ENCODE measurements around the gene FYB1. TPM values are rescaled to one million over a fixed set of nuclear protein-coding genes. Genes with fewer than 3 reads are reported as not detected.
A peak's percentile ranks its signal among the peaks of the same experiment; 100 is the strongest.

The FYB1 gene
- total and polyA plus RNA-seq, 2 donors (not counting 1 experiment from before 2014, with no cell fraction given): not detected

- Histone ChIP-seq H4K20me1 (ENCODE audit: control insufficient read depth, extremely low read depth, insufficient read depth, low read length) (no peaks in the 10 kb centered on the region), H3K36me3 (ENCODE audit: control insufficient read depth, insufficient read depth, low read length) (no peaks in the 10 kb centered on the region), H3K27me3 (ENCODE audit: control insufficient read depth, insufficient read depth, low read length) (no peaks in the 10 kb centered on the region), H3K4me3 (replicated peaks in 1 of 4; ENCODE audit: control extremely low read depth in 1 of 4, insufficient read depth in 1 of 4, low read depth in 3 of 4, low read length in 4 of 4) (no peak overlapping the region), H3K4me1 (ENCODE audit: control insufficient read depth, extremely low read depth, insufficient read depth, low read length) (no peaks in the 10 kb centered on the region), H3K9me3 (ENCODE audit: control insufficient read depth, insufficient read depth, low read depth, low read length) (no peaks in the 10 kb centered on the region), H2AFZ (ENCODE audit: low read length) (no peak overlapping the region), H3K4me2 (ENCODE audit: extremely low read depth, insufficient read depth, low read length) (no peak overlapping the region), H3K27ac (ENCODE audit: insufficient read depth, low read length) (no peak overlapping the region), H3K9ac (ENCODE audit: insufficient read depth, low read length) (no peak overlapping the region), H3K79me2 (ENCODE audit: control insufficient read depth, insufficient read depth, low read length) (no peaks in the 10 kb centered on the region)
- peak; percentile 60 to 85 for DNase-seq (ENCODE audit: low read depth in 2 of 2)
- TF ChIP-seq CTCF (conservative IDR thresholded peaks at IDR 0.05 in 1 of 2, IDR thresholded peaks at IDR 0.05 in 1 of 2; ENCODE audit: low read depth in 1 of 2, low read length in 2 of 2): peak; percentile 95 to 97
- no peak for TF ChIP-seq EZH2 (IDR thresholded peaks at IDR 0.05; ENCODE audit: low read length, missing control alignments)
These were observed 1.7 kb downstream of the FYB1 start for GRCh38 chr5:39217365-39218281.

- TF ChIP-seq CTCF (conservative IDR thresholded peaks at IDR 0.05 in 1 of 2, IDR thresholded peaks at IDR 0.05 in 1 of 2; ENCODE audit: low read depth in 1 of 2, low read length in 2 of 2) (no peak), EZH2 (IDR thresholded peaks at IDR 0.05; ENCODE audit: low read length, missing control alignments) (no peak)
- Histone ChIP-seq H3K4me2 (ENCODE audit: extremely low read depth, insufficient read depth, low read length) (no peak overlapping the region), H4K20me1 (ENCODE audit: control insufficient read depth, extremely low read depth, insufficient read depth, low read length) (no peaks in the 10 kb centered on the region), H3K9me3 (ENCODE audit: control insufficient read depth, insufficient read depth, low read depth, low read length) (no peaks in the 10 kb centered on the region), H3K4me3 (replicated peaks in 1 of 4; ENCODE audit: control extremely low read depth in 1 of 4, insufficient read depth in 1 of 4, low read depth in 3 of 4, low read length in 4 of 4) (no peak overlapping the region), H3K27ac (ENCODE audit: insufficient read depth, low read length) (no peak overlapping the region), H2AFZ (ENCODE audit: low read length) (no peak overlapping the region), H3K27me3 (ENCODE audit: control insufficient read depth, insufficient read depth, low read length) (no peaks in the 10 kb centered on the region), H3K79me2 (ENCODE audit: control insufficient read depth, insufficient read depth, low read length) (no peaks in the 10 kb centered on the region), H3K9ac (ENCODE audit: insufficient read depth, low read length) (no peak overlapping the region), H3K36me3 (ENCODE audit: control insufficient read depth, insufficient read depth, low read length) (no peaks in the 10 kb centered on the region), H3K4me1 (ENCODE audit: control insufficient read depth, extremely low read depth, insufficient read depth, low read length) (no peaks in the 10 kb centered on the region)
- no peak for DNase-seq (ENCODE audit: low read depth in 2 of 2)
These were observed 2.7 kb downstream of the FYB1 start for GRCh38 chr5:39216631-39217030.

GRCh38 chr5:39215857-39216256, 3.5 kb downstream of the FYB1 start:
- Histone ChIP-seq H3K9ac (ENCODE audit: insufficient read depth, low read length) (no peak overlapping the region), H2AFZ (ENCODE audit: low read length) (no peak overlapping the region), H4K20me1 (ENCODE audit: control insufficient read depth, extremely low read depth, insufficient read depth, low read length) (no peaks in the 10 kb centered on the region), H3K27ac (ENCODE audit: insufficient read depth, low read length) (no peak overlapping the region), H3K27me3 (ENCODE audit: control insufficient read depth, insufficient read depth, low read length) (no peaks in the 10 kb centered on the region), H3K79me2 (ENCODE audit: control insufficient read depth, insufficient read depth, low read length) (no peaks in the 10 kb centered on the region), H3K4me2 (ENCODE audit: extremely low read depth, insufficient read depth, low read length) (no peak overlapping the region), H3K36me3 (ENCODE audit: control insufficient read depth, insufficient read depth, low read length) (no peaks in the 10 kb centered on the region), H3K4me3 (replicated peaks in 1 of 4; ENCODE audit: control extremely low read depth in 1 of 4, insufficient read depth in 1 of 4, low read depth in 3 of 4, low read length in 4 of 4) (no peak overlapping the region), H3K4me1 (ENCODE audit: control insufficient read depth, extremely low read depth, insufficient read depth, low read length) (no peaks in the 10 kb centered on the region), H3K9me3 (ENCODE audit: control insufficient read depth, insufficient read depth, low read depth, low read length) (no peaks in the 10 kb centered on the region)
- TF ChIP-seq EZH2 (IDR thresholded peaks at IDR 0.05; ENCODE audit: low read length, missing control alignments) (no peak), CTCF (conservative IDR thresholded peaks at IDR 0.05 in 1 of 2, IDR thresholded peaks at IDR 0.05 in 1 of 2; ENCODE audit: low read depth in 1 of 2, low read length in 2 of 2) (no peak)
- DNase-seq (ENCODE audit: low read depth in 2 of 2): no peak

Data from fibroblast of lung (primary cell).